HEK293T (cell line): ENCODE results near the gene MACROD2.

Experiments used
- BHLHE40 ChIP-seq: fragments of 450-650 bp; IDR thresholded peaks from 2 replicates; pipeline ENCODE4 v1.6.1; 2016; ENCODE audit warnings: mild to moderate bottlenecking, moderate library complexity, borderline replicate concordance
- L3MBTL2 ChIP-seq: fragments of 450-650 bp; conservative IDR thresholded peaks from 2 replicates; pipeline ENCODE4 v1.6.1; 2016; ENCODE audit warnings: mild to moderate bottlenecking
- NFRKB ChIP-seq: fragments of 450-650 bp; IDR thresholded peaks from 2 replicates; pipeline ENCODE4 v1.6.1; 2016; ENCODE audit warnings: mild to moderate bottlenecking, moderate library complexity
- SP1 ChIP-seq: fragments of 450-650 bp; IDR thresholded peaks from 2 replicates; pipeline ENCODE4 v1.6.1; 2017
- TARDBP ChIP-seq: fragments of 450-650 bp; IDR thresholded peaks from 2 replicates; pipeline ENCODE4 v1.6.1; 2016

DNA sequence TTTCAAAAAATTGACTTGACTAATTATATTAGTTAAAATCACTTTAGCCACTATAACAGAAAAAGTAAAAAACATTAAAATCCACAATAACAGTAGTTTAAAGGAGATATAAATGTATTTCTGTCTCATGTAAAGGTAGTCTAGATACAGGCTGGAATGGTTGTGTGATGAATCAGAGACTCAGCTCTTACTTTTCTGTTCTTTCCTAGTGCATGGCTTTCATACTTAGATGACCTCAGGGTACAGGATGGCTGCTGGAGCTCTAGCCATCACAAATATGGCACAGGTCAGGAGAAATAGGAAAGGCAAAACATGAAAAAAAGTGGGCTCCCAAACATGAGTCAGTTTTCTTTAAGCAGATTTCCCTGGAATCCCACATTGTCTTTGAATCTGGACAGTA lies 499.8 kb downstream of the MACROD2 start:
- TF ChIP-seq L3MBTL2 (no peak), TARDBP (no peak), BHLHE40 (no peak), NFRKB (no peak), SP1 (no peak)
